ENCODE data around the gene PPFIBP2.

DNA sequence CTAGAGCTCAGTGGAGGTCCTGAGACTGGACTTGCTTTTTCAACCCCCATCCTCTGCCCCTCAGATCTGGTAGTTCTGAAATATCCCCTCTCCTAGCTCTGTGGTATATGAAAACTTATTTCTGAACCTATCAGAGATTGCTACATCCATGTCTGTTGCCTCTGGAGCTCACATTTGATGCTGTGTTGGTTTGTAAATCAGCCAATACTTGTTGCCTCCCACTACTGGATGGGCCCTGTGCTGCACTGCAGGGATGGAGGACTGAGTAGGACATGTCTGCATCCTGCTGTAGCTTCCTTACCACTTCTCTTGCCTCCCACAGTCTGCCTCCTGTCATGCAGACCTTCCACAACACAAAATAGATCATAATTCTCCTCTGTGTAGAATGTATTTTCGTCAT, 23.3 kb upstream of the PPFIBP2 start:
- TF ChIP-seq CTCF (IDR thresholded peaks at IDR 0.05), result no peak
- TF ChIP-seq REST (IDR thresholded peaks at IDR 0.05; ENCODE audit: insufficient read depth in 1 of 2, low read depth in 2 of 2, low read length in 1 of 2), result no peak
- no peak for TF ChIP-seq POLR2AphosphoS5 (IDR thresholded peaks at IDR 0.05; ENCODE audit: low read depth, low read length)
- no peak for TF ChIP-seq SIN3A (IDR thresholded peaks at IDR 0.05; ENCODE audit: borderline replicate concordance, insufficient read depth, low read depth, low read length)
- no peak for TF ChIP-seq TCF7L2 (IDR thresholded peaks at IDR 0.05; ENCODE audit: low read depth, low read length)
